Ecto neural progenitor cell (in vitro differentiated cells): ENCODE data around the gene KLHDC1.

Experiments
- DNase-seq: peaks from one replicate; pipeline ENCODE4 v3.0.0-alpha.2; 2018; ENCODE audit warnings: low spot score

KLHDC1 gene

GRCh38 chr14:49786315-49786714 lies 93.4 kb downstream of the KLHDC1 start:
- DNase-seq: no peak

GRCh38 chr14:49792618-49793017 lies 99.7 kb downstream of the KLHDC1 start:
- no peak for DNase-seq

- no peak for DNase-seq
Measured at GRCh38 chr14:49796025-49796424, 103.1 kb downstream of the KLHDC1 start.
